NCI-H1694 treated with DMSO at 0.1 percent for 48 hours (cell line): Measurements from ENCODE around the gene NR3C2.
"Not testable (repeated sequence)": the region's sequence is repeated elsewhere in the genome, so short reads cannot be mapped to it uniquely, and the experiment has no call there.

Experiments used
- DNase-seq: peaks from one replicate; lab custom pipeline; 2025; lab: John Stamatoyannopoulos, UW

NR3C2 gene

GRCh38 chr4:148216321-148216720 lies 225.9 kb downstream of the NR3C2 start:
- no peak for DNase-seq

- no peak for DNase-seq
Observed at GRCh38 chr4:148215202-148215601, 227.0 kb downstream of the NR3C2 start.

GRCh38 chr4:148214529-148215166 lies 227.6 kb downstream of the NR3C2 start:
- DNase-seq, result no peak

- no peak for DNase-seq
Observed at GRCh38 chr4:148211533-148211932, 230.7 kb downstream of the NR3C2 start.

GRCh38 chr4:148210661-148211060 lies 231.6 kb downstream of the NR3C2 start:
- DNase-seq, result no peak

GRCh38 chr4:148207068-148207467 lies 235.1 kb downstream of the NR3C2 start:
- no peak for DNase-seq

GRCh38 chr4:148205476-148205875 lies 236.7 kb downstream of the NR3C2 start:
- DNase-seq, result no peak

GRCh38 chr4:148204892-148205291 lies 237.3 kb downstream of the NR3C2 start:
- DNase-seq, result no peak

GRCh38 chr4:148204171-148204570 lies 238.0 kb downstream of the NR3C2 start:
- DNase-seq, result no peak

GRCh38 chr4:148203056-148203898 lies 238.9 kb downstream of the NR3C2 start:
- no peak for DNase-seq

- no peak for DNase-seq
Observed at GRCh38 chr4:148200960-148201359, 241.3 kb downstream of the NR3C2 start.

GRCh38 chr4:148196164-148196563 lies 246.1 kb downstream of the NR3C2 start:
- DNase-seq, result no peak

GRCh38 chr4:148192526-148192925 lies 249.7 kb downstream of the NR3C2 start:
- DNase-seq, result no peak

GRCh38 chr4:148187454-148188222 lies 254.6 kb downstream of the NR3C2 start:
- not testable (repeated sequence) for DNase-seq

- no peak for DNase-seq
Observed at GRCh38 chr4:148184922-148185321, 257.3 kb downstream of the NR3C2 start.

GRCh38 chr4:148182230-148182911 lies 259.8 kb downstream of the NR3C2 start:
- DNase-seq, result no peak

- no peak for DNase-seq
Observed at GRCh38 chr4:148173397-148174017, 268.7 kb downstream of the NR3C2 start.

GRCh38 chr4:148171596-148171995 lies 270.6 kb downstream of the NR3C2 start:
- no peak for DNase-seq

GRCh38 chr4:148170408-148171365 lies 271.5 kb downstream of the NR3C2 start:
- DNase-seq, result no peak

GRCh38 chr4:148166132-148166591 lies 276.1 kb downstream of the NR3C2 start:
- DNase-seq, result no peak
